NCI-H69 (cell line): ENCODE data around the gene RASSF5.
"Not testable (repeated sequence)": the region's sequence is repeated elsewhere in the genome, so short reads cannot be mapped to it uniquely, and the experiment has no call there.

Experiments used
- DNase-seq: peaks from one replicate; lab custom pipeline; 2025; lab: John Stamatoyannopoulos, UW

Gene RASSF5

DNA sequence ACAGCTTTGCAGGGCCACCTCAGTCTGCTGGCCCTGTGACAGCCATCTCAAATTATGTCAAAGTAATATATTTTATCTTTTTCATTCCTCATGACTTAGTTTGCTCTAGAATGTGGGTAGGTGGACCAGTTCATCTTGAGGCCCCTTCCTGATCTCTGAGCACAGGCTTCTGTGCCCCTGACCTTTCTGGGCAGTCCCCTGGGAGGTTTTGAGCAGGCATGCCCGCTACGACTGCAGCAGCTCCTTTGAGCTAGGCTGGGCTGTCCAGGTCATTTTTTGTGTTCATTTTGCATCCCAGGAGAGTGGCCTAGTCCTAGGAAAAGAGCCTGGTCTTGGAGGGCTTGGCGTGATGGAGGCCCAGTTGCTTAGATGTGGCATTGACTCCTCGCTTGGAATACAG is 62.2 kb downstream of the RASSF5 start:
- DNase-seq = no peak

DNA sequence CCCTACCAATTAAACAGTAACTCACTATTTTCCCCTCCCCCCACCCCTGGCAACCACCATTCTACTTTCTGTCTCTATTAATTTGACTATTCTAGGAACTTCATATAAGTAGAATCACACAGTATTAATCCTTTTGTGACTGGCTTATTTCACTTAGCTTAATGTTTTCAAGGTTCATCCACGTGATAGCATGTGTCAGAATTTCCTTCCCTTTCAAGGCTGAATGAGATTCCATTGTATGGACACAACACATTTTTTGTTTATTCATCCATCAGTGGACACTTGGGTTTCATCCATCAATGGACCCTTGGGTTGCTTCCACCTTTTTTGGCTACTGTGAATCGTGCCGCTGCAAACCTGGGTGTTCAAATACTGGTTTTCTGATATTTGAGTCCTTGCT is 63.2 kb downstream of the RASSF5 start:
- no peak for DNase-seq

DNA sequence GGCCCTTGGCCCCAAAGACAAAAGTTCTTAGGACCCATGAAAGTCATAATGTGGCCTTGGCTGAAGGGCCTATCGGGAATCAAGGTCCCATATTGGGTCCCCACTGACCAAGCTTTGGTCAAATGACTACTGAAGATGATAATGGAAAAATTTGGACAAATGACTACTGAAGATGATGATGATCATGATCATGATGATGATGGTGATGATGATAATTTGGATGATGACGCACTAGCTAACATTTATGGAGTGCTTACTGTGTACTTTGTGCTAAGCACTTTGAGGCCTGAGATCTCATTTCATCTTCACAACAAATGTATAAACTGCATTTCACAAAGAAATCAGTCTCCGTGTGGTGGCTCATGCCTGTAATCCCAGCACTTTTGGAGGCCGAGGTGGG is 65.5 kb downstream of the RASSF5 start:
- no peak for DNase-seq

DNA sequence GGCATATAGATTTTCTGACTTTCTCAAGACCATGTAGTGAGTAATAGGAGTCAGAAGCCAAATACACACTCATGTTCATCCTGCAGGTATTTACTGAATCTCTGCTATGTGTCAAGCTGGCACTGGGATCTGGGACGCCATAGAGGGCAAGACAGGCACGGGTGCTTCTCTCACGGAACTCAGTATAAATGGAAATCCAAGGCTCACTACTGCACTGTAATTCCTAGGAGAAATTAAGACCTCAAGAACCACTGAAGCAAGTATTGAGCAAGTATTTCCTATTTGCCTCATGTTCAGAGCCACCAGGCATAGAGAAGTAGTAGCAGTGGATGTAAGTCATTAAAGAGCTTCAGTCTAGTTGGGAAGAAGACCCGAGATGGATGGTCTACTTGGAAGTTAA is 66.0 kb downstream of the RASSF5 start:
- no peak for DNase-seq

GRCh38 chr1:206573762-206574161 is 66.4 kb downstream of the RASSF5 start:
- no peak for DNase-seq

DNA sequence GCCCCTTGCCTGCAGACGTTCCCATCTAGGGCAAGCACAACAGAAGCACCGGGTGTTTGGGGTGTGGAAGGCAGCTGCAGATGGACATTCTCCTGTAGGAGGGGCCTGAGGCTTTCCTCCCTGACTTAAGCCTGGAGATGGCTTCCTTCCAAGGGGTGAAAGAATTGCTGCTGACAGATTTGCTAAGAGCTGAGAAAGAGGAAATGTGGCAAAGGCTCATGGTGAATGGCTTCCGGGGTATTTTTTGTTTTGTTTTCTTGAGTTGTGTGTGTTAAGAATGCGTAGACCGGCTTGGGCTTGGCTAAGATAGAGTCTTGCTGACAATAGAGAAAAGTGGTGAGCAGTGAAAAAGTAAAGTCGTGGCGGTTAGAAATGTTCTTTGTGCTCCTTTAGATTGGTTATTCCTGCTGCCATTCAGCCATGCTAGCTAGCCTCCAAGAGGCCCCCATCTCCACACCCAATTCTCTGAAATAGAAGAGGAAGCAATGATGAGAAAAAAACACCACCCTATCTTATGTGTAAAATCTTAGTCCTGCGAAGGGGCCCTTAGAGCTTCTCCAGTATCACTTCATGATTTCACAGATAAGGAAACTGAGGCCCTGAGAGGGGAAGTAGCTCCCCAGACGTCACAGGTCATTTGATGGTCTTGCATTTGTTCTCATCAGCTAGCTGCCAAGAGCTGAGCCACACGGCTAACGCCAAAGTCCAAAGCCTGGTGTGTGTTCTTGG is 68.0 kb downstream of the RASSF5 start:
- DNase-seq = peak; percentile 88

DNA sequence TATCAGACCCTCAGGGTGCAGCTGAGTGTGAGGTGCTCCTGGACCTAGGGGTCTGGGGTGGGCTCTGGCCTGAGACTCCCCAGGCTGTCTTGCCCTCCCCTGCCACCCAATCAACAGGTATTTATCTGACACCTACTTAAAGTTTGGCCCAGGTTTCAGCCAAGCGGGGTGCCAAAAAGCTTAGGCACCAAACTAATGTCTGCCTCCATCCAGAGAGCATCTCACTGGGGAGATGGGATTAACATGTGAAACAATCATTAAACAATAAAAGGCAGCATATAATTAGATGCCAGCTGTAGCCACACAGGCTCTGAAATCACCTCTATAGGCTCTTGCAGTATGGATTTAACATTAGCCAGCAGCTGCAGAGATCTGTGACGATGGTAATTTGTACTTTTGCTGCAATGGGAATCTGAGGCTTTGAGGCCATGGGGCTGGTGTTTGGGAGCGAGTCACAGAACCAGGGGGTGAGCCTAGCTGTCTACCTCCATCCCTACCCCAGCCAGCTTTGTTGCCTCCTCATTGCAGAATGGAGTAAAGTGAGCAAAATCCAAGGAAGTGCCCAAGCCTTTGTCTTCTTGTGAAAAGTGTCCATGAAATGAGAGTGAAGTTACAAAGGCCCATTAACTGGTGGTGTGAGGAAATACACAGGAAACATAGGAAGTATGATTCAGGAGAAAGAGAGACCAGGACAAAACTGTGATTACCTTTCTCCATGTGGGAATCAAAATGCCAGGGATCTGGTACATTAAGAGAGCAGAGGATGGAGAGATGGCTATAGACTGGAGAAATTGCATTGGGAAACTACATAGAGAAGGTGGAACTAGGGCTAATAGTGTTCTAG is 68.8 kb downstream of the RASSF5 start:
- DNase-seq = peak; percentile 96

- no peak for DNase-seq
Observed at GRCh38 chr1:206577626-206578025, 70.3 kb downstream of the RASSF5 start.

DNA sequence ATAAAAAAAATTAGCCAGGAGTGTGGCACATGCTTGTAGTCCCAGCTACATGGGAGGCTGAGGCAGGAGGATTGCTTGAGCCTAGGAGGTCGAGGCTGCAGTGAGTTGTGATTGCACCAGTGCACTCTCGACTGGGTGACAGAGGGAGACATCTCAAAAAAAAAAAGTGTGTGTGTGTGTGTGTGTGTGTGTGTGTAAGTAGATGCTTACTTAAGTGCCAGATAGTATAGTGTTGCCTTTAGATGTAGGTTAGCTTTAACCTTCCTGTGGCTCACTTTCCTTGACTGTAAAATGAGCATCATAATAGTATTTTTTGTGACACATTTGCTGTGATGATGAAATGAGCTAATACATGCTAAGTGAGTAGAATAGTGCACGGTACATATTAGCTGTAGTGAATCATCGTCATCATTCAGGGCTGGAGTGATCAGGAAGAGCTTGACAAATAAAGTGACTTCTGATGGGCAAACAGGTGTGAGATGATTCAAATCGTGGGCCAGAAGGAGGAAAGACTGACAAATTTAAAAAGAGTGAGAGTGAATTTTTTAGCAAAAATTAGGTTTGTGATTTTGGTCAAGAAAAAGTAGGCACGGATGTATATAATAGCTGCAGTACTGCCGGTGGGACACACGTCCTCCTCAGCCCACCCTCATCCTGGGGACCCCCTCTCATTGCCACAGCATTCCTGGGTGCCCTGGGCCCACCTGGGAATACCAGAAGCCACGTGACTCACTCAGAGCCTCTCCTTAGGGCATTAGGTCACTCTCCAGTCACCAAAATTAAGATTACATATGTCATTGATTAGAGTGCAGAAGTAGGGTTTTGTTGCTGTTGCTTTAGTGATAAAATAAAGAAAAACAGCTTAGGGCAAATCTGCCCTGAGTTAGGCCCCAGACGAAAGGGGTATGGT is 71.0 kb downstream of the RASSF5 start:
- peak; percentile 17 for DNase-seq

DNA sequence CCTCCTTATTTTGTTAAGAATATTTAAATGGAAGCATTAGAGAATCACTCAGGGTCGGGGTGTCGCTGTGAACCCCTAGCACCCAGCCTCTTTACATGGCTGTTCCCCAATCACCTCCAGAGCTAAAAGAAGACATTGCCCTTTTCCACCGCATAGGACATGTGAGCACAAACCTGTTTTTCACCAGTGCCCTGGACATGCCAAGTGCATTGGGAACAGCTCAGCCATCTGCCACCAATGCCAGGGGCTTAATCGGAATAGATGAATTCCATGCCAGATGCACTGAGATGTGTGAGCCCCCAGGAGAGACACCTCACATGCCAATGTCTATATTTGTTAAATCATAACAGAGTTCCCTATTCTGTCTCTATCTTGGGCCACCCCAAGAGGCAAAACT is 71.6 kb downstream of the RASSF5 start:
- no peak for DNase-seq

GRCh38 chr1:206579747-206580437 is 72.6 kb downstream of the RASSF5 start:
- no peak for DNase-seq

DNA sequence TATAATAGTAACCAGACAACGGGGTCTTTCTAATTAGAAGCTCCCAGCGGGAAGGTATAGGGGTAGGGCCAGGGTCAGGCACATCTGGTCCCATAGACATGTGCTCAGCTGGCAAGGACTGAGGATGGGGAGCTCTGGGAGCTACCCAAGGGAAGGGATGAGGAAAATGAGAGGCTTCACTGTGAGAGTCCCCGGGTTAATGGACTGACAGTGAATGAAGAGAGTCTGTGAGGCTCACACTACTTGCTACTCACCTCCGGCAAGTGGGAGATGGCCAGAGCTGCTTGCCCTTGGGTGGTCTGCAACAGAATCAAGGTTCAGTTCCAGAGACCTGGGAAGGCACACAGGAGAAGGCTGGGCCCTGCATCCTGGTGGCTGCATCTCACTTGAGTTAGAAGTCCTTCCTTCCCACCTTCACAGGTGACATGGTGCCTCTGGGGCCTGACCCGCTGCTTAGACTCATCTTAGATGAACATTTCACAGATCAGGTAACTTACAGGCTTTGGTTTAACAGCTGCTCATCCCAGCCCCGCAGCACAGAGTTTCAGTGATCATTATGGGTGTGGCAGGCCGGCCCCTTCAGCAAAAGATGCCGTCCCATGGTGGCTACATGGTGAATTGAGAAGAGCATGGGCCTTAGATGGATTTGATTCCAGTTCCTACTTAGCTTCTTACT is 73.2 kb downstream of the RASSF5 start:
- no peak for DNase-seq

- not testable (repeated sequence) for DNase-seq
Observed at GRCh38 chr1:206581114-206581497, 73.8 kb downstream of the RASSF5 start.

DNA sequence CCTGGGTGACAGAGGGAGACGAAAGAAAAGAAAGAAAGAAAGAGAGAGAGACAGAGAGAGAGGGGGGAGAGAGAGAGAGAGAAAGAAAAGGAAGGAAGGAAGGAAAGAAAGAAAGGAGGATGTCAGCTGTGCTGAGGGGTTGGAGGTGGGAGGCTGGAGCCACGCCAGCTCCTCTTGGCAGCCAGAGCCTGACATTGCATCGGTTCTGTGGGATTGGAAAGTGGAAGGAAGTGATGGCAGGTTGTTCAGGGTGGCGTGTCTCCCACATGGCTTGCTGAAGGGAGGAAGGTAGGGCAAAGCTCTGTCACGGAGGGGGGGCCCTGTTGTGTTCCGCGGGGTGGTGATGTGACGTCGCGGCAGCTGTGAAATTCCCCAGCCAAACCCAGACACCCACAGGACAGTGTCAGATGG is 74.2 kb downstream of the RASSF5 start:
- DNase-seq = peak; percentile 45

GRCh38 chr1:206582537-206582936 is 75.2 kb downstream of the RASSF5 start:
- no peak for DNase-seq

DNA sequence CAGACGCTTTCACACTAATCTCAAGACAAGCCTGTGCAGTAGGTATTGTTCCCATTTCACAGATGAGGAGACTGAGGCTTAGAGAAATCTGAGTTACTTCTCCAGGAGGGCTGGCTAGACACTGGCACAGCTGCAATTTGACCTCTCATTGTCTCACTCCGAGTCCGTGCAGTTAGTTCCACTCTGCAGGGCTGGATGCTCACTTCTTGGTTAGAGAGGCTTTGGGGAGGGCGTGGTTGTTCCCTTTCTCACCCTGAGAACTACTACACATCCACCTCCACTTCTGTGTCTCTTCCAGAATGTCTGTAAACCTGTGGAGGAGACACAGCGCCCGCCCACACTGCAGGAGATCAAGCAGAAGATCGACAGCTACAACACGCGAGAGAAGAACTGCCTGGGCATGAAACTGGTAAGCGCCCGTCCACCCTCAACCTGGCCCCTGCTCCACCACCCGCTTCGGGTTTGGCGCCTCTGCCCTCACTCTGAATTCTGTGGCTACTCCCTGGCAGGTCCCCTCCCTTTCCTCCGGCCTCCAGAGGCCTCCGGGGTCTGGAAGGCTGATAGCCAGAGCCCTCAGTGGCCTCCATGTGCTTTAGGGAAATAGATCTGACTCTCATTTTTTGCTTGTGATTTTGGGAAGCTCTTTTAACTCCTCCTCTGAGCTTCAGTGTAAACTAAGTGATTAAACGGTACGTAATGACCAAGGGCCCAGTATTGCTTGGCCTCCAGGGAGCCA is 75.8 kb downstream of the RASSF5 start:
- DNase-seq = no peak

DNA sequence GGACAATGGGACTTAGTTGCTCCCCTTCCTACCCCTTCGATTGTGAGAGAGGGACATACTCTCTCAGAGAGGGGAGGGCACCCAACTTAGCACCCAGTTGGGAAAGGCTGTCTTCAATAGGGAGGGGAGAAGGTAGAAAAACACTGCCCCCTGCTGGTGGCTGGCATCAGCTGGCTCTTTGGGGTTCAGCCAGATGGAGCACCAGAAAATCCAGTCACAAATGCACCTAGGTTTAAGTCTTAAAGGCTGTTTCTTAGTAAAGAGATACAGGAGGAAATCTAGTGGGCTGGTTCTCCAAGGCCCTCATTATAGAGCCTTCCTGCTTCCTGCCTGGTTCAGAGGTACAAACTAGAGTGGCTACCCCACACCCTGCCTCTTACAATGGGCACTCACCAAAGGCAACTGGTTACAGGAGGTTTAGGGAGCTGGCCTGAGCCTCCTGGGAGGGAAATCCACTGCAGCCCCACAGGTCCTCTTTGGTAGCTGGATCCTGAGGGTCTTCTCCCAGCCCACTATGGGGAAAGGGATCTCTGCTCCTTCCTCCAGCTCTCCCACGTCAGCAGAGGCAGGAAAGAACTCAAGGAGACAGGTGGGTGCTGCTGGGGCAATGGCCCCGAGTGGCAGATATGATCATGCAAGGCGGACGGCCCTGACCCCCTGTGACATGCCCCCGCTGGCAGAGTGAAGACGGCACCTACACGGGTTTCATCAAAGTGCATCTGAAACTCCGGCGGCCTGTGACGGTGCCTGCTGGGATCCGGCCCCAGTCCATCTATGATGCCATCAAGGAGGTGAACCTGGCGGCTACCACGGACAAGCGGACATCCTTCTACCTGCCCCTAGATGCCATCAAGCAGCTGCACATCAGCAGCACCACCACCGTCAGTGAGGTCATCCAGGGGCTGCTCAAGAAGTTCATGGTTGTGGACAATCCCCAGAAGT is 76.6 kb downstream of the RASSF5 start:
- peak; percentile 75 for DNase-seq

GRCh38 chr1:206584683-206585082 is 77.4 kb downstream of the RASSF5 start:
- no peak for DNase-seq
